Stimulated activated effector memory CD8-positive, alpha-beta T cell treated with anti-CD3 and anti-CD28 coated beads, Interleukin-12 subunit alpha, Interleukin-12 subunit beta, amount 100 ng/mL, for 72 hours (primary cell): ENCODE data around the gene SERBP1.

Experiments used
- ATAC-seq: fragments of 150-1000 bp; cut with Tn5 transposase; 2 replicates; pipeline ENCODE4 v1.10.0; 2021
- DNase-seq, 2 donors: peaks; one replicate each; pipeline ENCODE4 v3.0.0; 2021 to 2022; ENCODE audit warnings: low spot score in 2 of 2
- H3K27ac Mint-ChIP-seq: one replicate; pipeline ENCODE4 v1.8.0; 2022; ENCODE audit warnings: mild to moderate bottlenecking, mixed read lengths
- H3K36me3 Mint-ChIP-seq: one replicate; pipeline ENCODE4 v1.8.0; 2022; ENCODE audit warnings: mild to moderate bottlenecking, mixed read lengths
- H3K4me1 Mint-ChIP-seq: one replicate; pipeline ENCODE4 v1.8.0; 2022; ENCODE audit warnings: mixed read lengths
- H3K4me3 Mint-ChIP-seq: one replicate; pipeline ENCODE4 v1.8.0; 2022; ENCODE audit warnings: mild to moderate bottlenecking, mixed read lengths
- H3K9me3 Mint-ChIP-seq: one replicate; pipeline ENCODE4 v1.8.0; 2022; ENCODE audit warnings: mixed read lengths

Gene SERBP1

DNA sequence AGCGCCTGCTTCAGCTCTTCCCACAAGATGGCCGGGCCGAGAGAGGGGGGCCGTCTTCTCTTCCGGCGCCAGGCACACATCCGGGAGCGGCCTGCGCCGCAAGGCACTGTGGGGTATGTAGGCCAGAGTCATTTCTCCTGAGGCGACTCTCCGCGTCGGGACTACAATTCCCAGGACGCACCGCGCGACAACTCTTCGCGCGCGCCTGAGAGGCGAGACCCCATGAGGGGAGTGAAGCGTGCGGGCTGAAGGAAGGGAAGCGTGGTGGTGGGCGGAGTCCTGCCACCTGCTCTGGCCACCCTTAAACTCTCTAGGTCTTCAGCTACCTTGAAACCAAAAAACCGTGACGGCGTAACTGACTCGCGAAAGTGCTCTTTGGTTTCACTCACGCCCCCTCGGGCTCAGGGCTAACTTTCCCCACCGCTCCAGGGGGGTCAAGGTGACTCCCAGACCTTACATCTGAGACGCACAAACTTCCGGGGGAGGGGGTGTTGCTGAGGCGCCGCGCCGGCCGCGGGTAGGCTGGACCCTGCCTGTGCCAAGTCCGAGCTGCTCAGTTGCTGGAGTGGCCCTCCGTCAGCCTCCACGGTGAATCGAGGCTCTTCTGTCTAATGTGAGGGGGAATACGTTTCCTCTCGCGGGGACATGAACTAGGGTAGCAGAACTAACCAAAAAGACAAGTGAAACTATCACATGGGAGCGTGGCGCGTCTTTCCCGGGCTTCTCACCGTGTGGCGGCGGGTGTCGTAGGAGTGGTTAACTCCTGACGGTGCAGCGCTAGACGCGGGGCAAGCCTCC is at the start of gene SERBP1:
Gene SERBP1 (minus strand): TSS at position 45 of the 798 bp plus-strand sequence. CDS start 102 bp downstream, outside the sequence.
- Mint-ChIP-seq H3K4me1 (peaks cover 39% of the 10 kb centered on the region), H3K27ac (peak within 1 kb of the TSS; percentile 100), H3K9me3 (no peaks in the 10 kb centered on the region), H3K36me3 (peaks cover 61% of the 10 kb centered on the region), H3K4me3 (peak within 1 kb of the TSS; percentile 99)
- ATAC-seq (peak; percentile 94), DNase-seq (peak; percentile 83 to 95)

GRCh38 chr1:67479146-67479891 is 49.1 kb upstream of the SERBP1 start:
- Mint-ChIP-seq H3K9me3 (no peaks in the 10 kb centered on the region), H3K36me3 (no peaks in the 10 kb centered on the region), H3K27ac (no peak overlapping the region), H3K4me3 (no peak overlapping the region), H3K4me1 (no peaks in the 10 kb centered on the region)
- DNase-seq (no peak), ATAC-seq (peak; percentile 80)

DNA sequence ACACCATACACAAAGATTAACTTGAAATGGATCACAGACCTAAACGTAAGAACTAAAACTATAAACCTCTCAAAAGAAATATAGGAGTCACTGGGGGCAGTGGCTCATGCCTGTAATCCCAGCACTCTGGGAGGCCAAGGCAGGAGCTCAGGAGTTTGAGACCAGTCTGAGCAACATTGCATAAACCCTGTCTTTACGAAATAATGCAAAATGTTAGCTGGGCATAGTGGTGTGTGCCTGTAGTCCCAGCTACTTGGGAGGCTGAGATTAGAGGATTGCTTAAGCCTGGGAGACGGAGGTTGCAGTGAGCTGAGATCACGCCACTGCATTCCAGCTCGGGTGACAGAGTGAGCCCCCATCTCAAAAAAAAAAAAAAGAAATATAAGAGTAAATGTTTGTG is 46.7 kb upstream of the SERBP1 start:
- DNase-seq (no peak), ATAC-seq (no peak)
- Mint-ChIP-seq H3K27ac (no peak overlapping the region), H3K4me3 (no peak overlapping the region), H3K9me3 (no peaks in the 10 kb centered on the region), H3K36me3 (no peaks in the 10 kb centered on the region), H3K4me1 (no peaks in the 10 kb centered on the region)

DNA sequence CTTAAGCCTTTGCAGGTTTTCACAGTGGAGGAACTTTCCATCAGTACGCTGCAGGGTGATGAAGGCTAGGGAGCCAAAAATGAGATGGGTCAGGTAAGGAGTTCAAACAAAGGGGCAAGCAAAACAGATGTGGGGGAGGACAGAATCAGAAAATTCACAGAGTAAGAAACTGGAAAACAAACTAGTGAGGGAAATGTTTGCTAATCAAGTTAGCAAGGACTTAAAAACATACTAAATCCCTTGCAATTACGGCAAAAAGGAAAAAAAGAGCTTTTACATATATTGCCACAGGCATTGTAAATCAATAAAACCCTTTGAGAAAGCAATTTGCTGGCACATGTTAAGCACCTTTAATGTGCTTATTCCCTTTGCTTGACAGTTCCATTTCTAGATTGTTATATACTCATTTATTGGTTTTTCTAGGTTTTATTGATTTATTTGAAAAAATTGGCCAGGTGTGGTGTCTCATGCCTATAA is 45.8 kb upstream of the SERBP1 start:
- ATAC-seq (no peak), DNase-seq (no peak)
- no peak overlapping the region for H3K4me3 Mint-ChIP-seq
- H3K27ac Mint-ChIP-seq, result no peak overlapping the region
- H3K36me3 Mint-ChIP-seq, result no peaks in the 10 kb centered on the region
- no peaks in the 10 kb centered on the region for H3K4me1 Mint-ChIP-seq
- H3K9me3 Mint-ChIP-seq, result no peaks in the 10 kb centered on the region

DNA sequence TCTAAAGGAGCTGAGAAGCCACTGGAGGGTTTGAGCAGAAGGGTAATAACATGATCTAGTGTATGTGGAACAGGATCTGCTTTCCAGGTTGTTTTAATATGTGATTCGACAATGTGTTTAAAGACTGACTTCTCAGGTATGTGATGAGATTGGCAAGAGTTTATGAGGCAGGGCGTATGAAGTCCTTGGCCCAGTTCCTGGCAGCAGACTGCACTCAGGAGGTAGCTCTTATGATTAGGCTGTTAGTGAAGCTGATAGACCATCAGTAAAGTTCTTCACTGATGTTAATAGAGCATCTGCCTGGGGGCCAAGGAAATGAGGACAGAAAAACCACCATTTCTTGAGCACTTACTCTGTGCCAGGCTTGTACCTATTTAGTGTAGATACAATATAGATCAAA is 41.9 kb upstream of the SERBP1 start:
- DNase-seq (no peak), ATAC-seq (no peak)
- Mint-ChIP-seq H3K9me3 (no peaks in the 10 kb centered on the region), H3K4me3 (no peak overlapping the region), H3K27ac (no peak overlapping the region), H3K4me1 (no peaks in the 10 kb centered on the region), H3K36me3 (no peaks in the 10 kb centered on the region)

- Mint-ChIP-seq H3K9me3 (no peaks in the 10 kb centered on the region), H3K36me3 (no peaks in the 10 kb centered on the region), H3K4me1 (no peaks in the 10 kb centered on the region), H3K4me3 (no peak overlapping the region), H3K27ac (no peak overlapping the region)
- no peak for ATAC-seq
- no peak for DNase-seq
Measured at GRCh38 chr1:67469431-67469830, 39.2 kb upstream of the SERBP1 start.

DNA sequence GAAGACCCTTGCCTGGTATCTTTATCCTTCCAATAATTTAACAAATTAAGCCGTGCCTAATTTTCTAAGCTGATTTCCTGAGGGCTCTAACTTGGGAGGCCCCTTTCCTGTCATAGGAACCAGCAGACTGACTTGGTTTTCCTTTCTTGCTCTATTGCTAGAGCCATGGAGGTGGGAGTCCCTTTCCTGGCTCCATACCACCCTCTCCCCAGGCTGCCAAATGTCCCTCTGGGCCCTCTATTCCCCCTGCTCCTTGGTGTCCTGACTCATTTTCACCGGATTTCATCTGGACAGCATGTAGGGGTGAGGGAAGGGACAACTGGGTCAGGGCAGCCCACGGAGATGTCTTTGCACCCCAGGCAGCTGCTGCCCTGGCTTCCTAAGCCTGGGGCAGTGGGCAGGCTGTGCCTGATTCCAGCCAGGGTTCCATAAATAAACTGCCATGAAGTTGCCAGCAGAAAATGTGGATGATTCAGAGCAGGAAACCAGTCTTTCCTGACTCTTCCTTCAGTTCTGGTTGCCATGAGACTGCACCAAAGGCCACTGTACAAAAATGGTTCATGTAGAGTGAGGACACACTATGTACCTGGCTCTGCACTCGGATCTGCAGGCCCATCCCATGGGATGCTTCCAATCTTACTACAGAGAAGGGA is 38.0 kb upstream of the SERBP1 start:
- DNase-seq (no peak), ATAC-seq (no peak)
- H3K27ac Mint-ChIP-seq, result no peak overlapping the region
- H3K9me3 Mint-ChIP-seq, result no peaks in the 10 kb centered on the region
- H3K4me1 Mint-ChIP-seq, result no peaks in the 10 kb centered on the region
- H3K4me3 Mint-ChIP-seq, result no peak overlapping the region
- H3K36me3 Mint-ChIP-seq, result no peaks in the 10 kb centered on the region

DNA sequence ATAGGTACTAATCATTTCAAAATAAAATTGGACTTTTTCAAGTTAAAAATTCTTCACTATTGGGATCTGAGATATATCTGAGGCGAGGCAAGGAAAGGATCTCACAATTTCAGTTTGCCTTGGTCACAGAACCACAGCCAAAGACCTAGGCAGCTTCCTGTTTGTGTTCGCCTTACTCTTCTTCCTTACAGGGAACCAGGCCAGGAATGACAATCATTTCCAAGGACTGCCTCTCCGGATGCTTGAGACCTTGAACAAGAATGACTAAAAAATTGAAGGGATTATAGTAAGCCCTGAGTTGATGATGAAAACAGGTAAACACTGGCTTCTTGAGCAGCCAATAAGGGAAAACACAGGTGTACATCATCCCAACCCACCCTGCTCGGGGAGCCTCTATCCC is 35.2 kb upstream of the SERBP1 start:
- Mint-ChIP-seq H3K4me3 (no peak overlapping the region), H3K4me1 (no peaks in the 10 kb centered on the region)

DNA sequence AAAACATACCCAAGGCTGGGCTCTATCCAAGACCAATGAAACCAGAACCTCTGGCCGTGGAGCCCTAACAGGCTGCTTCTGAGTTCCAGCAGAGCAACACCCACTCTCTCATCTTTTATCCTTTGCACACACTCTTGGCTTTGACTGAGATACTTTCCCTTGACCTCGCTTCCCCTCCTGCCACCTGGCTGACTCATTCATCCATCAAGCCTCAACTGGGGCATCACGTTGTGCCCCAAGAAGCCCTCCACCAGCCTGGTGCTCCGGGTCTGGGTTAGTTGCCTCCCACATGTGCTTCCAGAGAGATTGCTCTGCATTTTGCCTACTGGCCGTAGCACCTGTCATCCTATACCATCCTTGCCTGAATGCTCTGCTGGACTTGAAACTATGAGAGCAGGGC is 34.5 kb upstream of the SERBP1 start:
- H3K4me1 Mint-ChIP-seq, result no peaks in the 10 kb centered on the region
- ATAC-seq (no peak), DNase-seq (no peak)
- no peaks in the 10 kb centered on the region for H3K36me3 Mint-ChIP-seq
- H3K4me3 Mint-ChIP-seq, result no peak overlapping the region
- no peak overlapping the region for H3K27ac Mint-ChIP-seq
- no peaks in the 10 kb centered on the region for H3K9me3 Mint-ChIP-seq

More for the DNA sequence above, 35.2 kb upstream of the SERBP1 start:
- no peaks in the 10 kb centered on the region for H3K36me3 Mint-ChIP-seq
- H3K9me3 Mint-ChIP-seq, result no peaks in the 10 kb centered on the region
- ATAC-seq, result no peak
- no peak overlapping the region for H3K27ac Mint-ChIP-seq
- no peak for DNase-seq

DNA sequence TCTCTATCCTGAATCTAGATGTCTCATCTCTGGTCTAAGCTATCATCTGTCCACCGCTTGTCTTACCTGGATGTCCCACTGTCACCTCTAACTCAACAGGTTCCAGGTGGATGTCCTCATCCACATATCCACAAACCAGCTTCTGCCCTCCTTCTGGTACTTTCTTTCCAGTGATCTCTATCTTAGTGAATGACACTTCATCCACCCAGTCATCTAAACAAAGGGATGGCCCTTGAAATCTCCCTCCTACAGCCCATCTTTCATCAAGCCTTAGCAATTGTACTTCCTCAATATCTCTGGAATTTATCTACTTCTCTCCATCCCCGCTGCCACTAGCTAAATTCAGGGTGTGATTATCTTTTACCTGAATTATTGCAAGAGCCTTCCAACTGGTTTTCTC is 33.9 kb upstream of the SERBP1 start:
- ATAC-seq, result no peak
- H3K27ac Mint-ChIP-seq, result no peak overlapping the region

GRCh38 chr1:67463298-67463955 is 33.2 kb upstream of the SERBP1 start:
- Mint-ChIP-seq H3K9me3 (no peaks in the 10 kb centered on the region), H3K4me1 (no peaks in the 10 kb centered on the region), H3K36me3 (no peaks in the 10 kb centered on the region), H3K27ac (no peak overlapping the region), H3K4me3 (no peak overlapping the region)
- no peak for ATAC-seq
- no peak for DNase-seq

More for the DNA sequence above, 33.9 kb upstream of the SERBP1 start:
- H3K36me3 Mint-ChIP-seq, result no peaks in the 10 kb centered on the region
- no peak overlapping the region for H3K4me3 Mint-ChIP-seq
- no peak for DNase-seq
- no peaks in the 10 kb centered on the region for H3K4me1 Mint-ChIP-seq
- H3K9me3 Mint-ChIP-seq, result no peaks in the 10 kb centered on the region

- Mint-ChIP-seq H3K36me3 (no peaks in the 10 kb centered on the region), H3K27ac (no peak overlapping the region), H3K9me3 (no peaks in the 10 kb centered on the region), H3K4me1 (no peaks in the 10 kb centered on the region), H3K4me3 (no peak overlapping the region)
- DNase-seq (no peak), ATAC-seq (no peak)
Measured at GRCh38 chr1:67460676-67461500, 30.7 kb upstream of the SERBP1 start.

DNA sequence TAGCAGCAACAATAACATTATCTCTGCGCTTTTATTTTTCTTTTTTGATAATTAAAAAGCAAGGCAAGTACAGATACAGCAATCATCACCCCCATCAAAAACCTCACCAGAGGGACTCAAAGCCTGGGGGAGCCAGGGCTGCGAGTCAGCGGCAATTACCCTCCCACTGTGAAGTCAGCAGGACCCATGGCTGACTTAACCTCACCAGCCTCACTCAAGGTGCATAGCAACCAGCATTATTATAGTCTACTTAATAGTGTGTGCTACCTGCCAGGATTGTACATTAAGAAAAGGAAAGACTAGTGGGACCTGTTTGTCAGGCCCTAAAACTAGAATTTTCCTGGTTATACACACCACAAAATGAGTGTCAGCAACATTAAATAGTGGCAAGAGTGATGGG is 28.9 kb upstream of the SERBP1 start:
- Mint-ChIP-seq H3K4me3 (no peak overlapping the region), H3K27ac (no peak overlapping the region), H3K4me1 (no peaks in the 10 kb centered on the region), H3K36me3 (no peaks in the 10 kb centered on the region), H3K9me3 (no peaks in the 10 kb centered on the region)
- ATAC-seq, result peak; percentile 44
- DNase-seq, result no peak

DNA sequence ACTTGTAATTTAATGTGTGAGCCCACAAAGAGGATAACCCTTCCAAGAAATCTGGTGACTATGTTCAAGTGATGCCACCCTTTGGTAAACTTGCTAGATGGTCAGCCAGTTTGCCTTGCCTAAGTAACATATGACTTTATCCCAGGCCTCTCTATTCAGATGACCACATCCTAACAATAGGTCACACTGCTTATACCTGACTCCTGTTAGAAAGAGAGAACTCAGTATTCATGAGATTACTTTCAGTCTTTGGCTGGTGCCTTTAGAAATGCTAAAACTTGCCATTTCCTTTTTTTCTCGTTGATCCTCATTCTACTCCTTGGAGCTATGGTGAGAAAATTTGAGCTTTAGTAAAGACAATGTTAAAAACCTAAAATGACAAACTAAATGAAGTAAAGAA is 28.5 kb upstream of the SERBP1 start:
- no peak for ATAC-seq
- no peaks in the 10 kb centered on the region for H3K36me3 Mint-ChIP-seq
- H3K4me3 Mint-ChIP-seq, result no peak overlapping the region
- H3K9me3 Mint-ChIP-seq, result no peaks in the 10 kb centered on the region
- H3K4me1 Mint-ChIP-seq, result no peaks in the 10 kb centered on the region
- no peak overlapping the region for H3K27ac Mint-ChIP-seq
- DNase-seq, result no peak
